Neural progenitor cell (in vitro differentiated cells): ENCODE data around the gene PNLIPRP1.

ENCODE experiments used
- EZH2 ChIP-seq: fragments of 200-600 bp; sonication (generic); IDR thresholded peaks from 2 replicates; pipeline ENCODE4 v1.6.1; 2017; ENCODE audit warnings: antibody characterized with exemption, mild to moderate bottlenecking, moderate library complexity
- EZH2phosphoT487 ChIP-seq: fragments of 200-600 bp; sonication (generic); IDR thresholded peaks from 2 replicates; pipeline ENCODE4 v1.6.1; 2017; ENCODE audit warnings: antibody characterized with exemption
- TF ChIP-seq, protein P1 (sequence below): fragments of 200-600 bp; sonication (generic); IDR thresholded peaks from 2 replicates; pipeline ENCODE4 v1.5.1; 2017; ENCODE audit warnings: antibody characterized with exemption, mild to moderate bottlenecking

DNA sequence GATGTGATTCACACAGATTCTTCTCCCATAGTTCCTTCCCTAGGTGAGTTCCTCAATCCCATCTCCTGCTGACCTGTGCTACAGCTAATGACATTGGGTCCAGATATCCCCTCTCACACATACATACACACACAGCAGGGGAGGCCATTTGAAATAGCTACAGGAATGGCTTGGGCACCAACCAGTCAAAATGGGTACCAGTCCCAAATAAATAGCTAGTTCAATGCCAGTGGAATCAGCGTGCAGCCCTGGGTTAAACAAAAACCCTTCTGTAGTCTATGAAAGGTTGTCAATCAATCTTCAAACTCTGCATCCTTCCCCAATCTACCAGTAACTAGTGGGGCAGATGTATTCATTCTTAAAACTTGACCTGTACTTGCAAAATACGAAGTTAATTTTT, 39.3 kb downstream of the PNLIPRP1 start:
- TF ChIP-seq, protein P1, sequence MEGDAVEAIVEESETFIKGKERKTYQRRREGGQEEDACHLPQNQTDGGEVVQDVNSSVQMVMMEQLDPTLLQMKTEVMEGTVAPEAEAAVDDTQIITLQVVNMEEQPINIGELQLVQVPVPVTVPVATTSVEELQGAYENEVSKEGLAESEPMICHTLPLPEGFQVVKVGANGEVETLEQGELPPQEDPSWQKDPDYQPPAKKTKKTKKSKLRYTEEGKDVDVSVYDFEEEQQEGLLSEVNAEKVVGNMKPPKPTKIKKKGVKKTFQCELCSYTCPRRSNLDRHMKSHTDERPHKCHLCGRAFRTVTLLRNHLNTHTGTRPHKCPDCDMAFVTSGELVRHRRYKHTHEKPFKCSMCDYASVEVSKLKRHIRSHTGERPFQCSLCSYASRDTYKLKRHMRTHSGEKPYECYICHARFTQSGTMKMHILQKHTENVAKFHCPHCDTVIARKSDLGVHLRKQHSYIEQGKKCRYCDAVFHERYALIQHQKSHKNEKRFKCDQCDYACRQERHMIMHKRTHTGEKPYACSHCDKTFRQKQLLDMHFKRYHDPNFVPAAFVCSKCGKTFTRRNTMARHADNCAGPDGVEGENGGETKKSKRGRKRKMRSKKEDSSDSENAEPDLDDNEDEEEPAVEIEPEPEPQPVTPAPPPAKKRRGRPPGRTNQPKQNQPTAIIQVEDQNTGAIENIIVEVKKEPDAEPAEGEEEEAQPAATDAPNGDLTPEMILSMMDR: no peak
- no peak for TF ChIP-seq EZH2
- no peak for TF ChIP-seq EZH2phosphoT487
